ENCODE data around the gene ZFP64. TPM values are rescaled to one million over a fixed set of nuclear protein-coding genes. Genes with fewer than 3 reads are reported as not detected.

The ZFP64 gene
- total RNA-seq, 2 experiments from 2014 or later, result 10.0 to 16.7 TPM

- ChIA-PET POLR2A (interaction anchor here (0.6 to 0.7 kb wide), 2 partner anchors 15 to 19 kb away, joined by 3 to 5 read pairs; no protein-coding TSS in a partner anchor), CTCF (ENCODE audit: unreplicated experiment) (no interaction called here)
- intact Hi-C loops (cut with micrococcal nuclease; ENCODE audit: unreplicated experiment), result no loop called here
These were observed 15.6 kb upstream of the ZFP64 start for GRCh38 chr20:52207020-52207810.

GRCh38 chr20:52204136-52204535 is 12.6 kb upstream of the ZFP64 start:
- TF ChIP-seq, protein P1, sequence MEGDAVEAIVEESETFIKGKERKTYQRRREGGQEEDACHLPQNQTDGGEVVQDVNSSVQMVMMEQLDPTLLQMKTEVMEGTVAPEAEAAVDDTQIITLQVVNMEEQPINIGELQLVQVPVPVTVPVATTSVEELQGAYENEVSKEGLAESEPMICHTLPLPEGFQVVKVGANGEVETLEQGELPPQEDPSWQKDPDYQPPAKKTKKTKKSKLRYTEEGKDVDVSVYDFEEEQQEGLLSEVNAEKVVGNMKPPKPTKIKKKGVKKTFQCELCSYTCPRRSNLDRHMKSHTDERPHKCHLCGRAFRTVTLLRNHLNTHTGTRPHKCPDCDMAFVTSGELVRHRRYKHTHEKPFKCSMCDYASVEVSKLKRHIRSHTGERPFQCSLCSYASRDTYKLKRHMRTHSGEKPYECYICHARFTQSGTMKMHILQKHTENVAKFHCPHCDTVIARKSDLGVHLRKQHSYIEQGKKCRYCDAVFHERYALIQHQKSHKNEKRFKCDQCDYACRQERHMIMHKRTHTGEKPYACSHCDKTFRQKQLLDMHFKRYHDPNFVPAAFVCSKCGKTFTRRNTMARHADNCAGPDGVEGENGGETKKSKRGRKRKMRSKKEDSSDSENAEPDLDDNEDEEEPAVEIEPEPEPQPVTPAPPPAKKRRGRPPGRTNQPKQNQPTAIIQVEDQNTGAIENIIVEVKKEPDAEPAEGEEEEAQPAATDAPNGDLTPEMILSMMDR (conservative IDR thresholded peaks at IDR 0.05; ENCODE audit: low read length), result no peak
- no peak for TF ChIP-seq EZH2phosphoT487 (IDR thresholded peaks at IDR 0.05; ENCODE audit: borderline replicate concordance, low read depth, low read length)
- Histone ChIP-seq H3K4me3 (ENCODE audit: low read depth, low read length, poor library complexity, severe bottlenecking) (no peak overlapping the region), H3K36me3 (ENCODE audit: insufficient read depth, low read length) (no peaks in the 10 kb centered on the region), H3K79me2 (ENCODE audit: insufficient read depth, low read depth, low read length) (no peaks in the 10 kb centered on the region), H3K9me2 (ENCODE audit: insufficient read depth, low read length) (no peaks in the 10 kb centered on the region), H2AFZ (ENCODE audit: low read length) (peak overlapping the region; percentile 65; the same call in 1 of the 2 replicates), H3K4me1 (ENCODE audit: insufficient read depth, low read length, poor library complexity, severe bottlenecking) (no peaks in the 10 kb centered on the region), H3K9me3 (ENCODE audit: low read length) (no peaks in the 10 kb centered on the region), H3K27ac (ENCODE audit: low read depth, low read length, poor library complexity, severe bottlenecking) (no peak overlapping the region), H4K20me1 (ENCODE audit: insufficient read depth, low read length) (no peaks in the 10 kb centered on the region), H3K4me2 (ENCODE audit: low read length) (no peak overlapping the region)
- CTCF ChIA-PET (ENCODE audit: unreplicated experiment), result no interaction called here
- no TSS peak for BruUV-seq (replicated peaks)
- intact Hi-C loops (cut with micrococcal nuclease; ENCODE audit: unreplicated experiment), result no loop called here
- POLR2A ChIA-PET, result interaction anchor here (0.6 kb wide), 1 partner anchor 331 kb away, joined by 3 read pairs; no protein-coding TSS in a partner anchor
- DNase-seq (ENCODE audit: low spot score), result peak; percentile 5

More at GRCh38 chr20:52207020-52207810, 15.6 kb upstream of the ZFP64 start:
- no peak overlapping the region for H2AFZ ChIP-seq (ENCODE audit: low read length)
- no TSS peak for BruUV-seq (replicated peaks)
- no peaks in the 10 kb centered on the region for H3K4me1 ChIP-seq (ENCODE audit: insufficient read depth, low read length, poor library complexity, severe bottlenecking)
- no peaks in the 10 kb centered on the region for H3K9me3 ChIP-seq (ENCODE audit: low read length)
- H3K4me3 ChIP-seq (ENCODE audit: low read depth, low read length, poor library complexity, severe bottlenecking), result no peak overlapping the region
- TF ChIP-seq EZH2phosphoT487 (IDR thresholded peaks at IDR 0.05; ENCODE audit: borderline replicate concordance, low read depth, low read length), result no peak
- TF ChIP-seq, protein P1 (conservative IDR thresholded peaks at IDR 0.05; ENCODE audit: low read length), result no peak
- H3K9me2 ChIP-seq (ENCODE audit: insufficient read depth, low read length), result no peaks in the 10 kb centered on the region
- no peaks in the 10 kb centered on the region for H4K20me1 ChIP-seq (ENCODE audit: insufficient read depth, low read length)
- H3K79me2 ChIP-seq (ENCODE audit: insufficient read depth, low read depth, low read length), result no peaks in the 10 kb centered on the region
- H3K36me3 ChIP-seq (ENCODE audit: insufficient read depth, low read length), result no peaks in the 10 kb centered on the region
- DNase-seq (ENCODE audit: low spot score), result no peak
- no peak overlapping the region for H3K4me2 ChIP-seq (ENCODE audit: low read length)
- H3K27ac ChIP-seq (ENCODE audit: low read depth, low read length, poor library complexity, severe bottlenecking), result no peak overlapping the region

- no peak for TF ChIP-seq EZH2phosphoT487 (IDR thresholded peaks at IDR 0.05; ENCODE audit: borderline replicate concordance, low read depth, low read length)
- TF ChIP-seq, protein P1 (conservative IDR thresholded peaks at IDR 0.05; ENCODE audit: low read length), result no peak
- no peak overlapping the region for H2AFZ ChIP-seq (ENCODE audit: low read length)
- no peaks in the 10 kb centered on the region for H3K9me2 ChIP-seq (ENCODE audit: insufficient read depth, low read length)
- no peaks in the 10 kb centered on the region for H3K36me3 ChIP-seq (ENCODE audit: insufficient read depth, low read length)
- no peaks in the 10 kb centered on the region for H3K4me1 ChIP-seq (ENCODE audit: insufficient read depth, low read length, poor library complexity, severe bottlenecking)
- H3K27ac ChIP-seq (ENCODE audit: low read depth, low read length, poor library complexity, severe bottlenecking), result no peak overlapping the region
- H3K9me3 ChIP-seq (ENCODE audit: low read length), result no peaks in the 10 kb centered on the region
- intact Hi-C loops (cut with micrococcal nuclease; ENCODE audit: unreplicated experiment), result no loop called here
- ChIA-PET CTCF (ENCODE audit: unreplicated experiment) (no interaction called here), POLR2A (no interaction called here)
- no peaks in the 10 kb centered on the region for H4K20me1 ChIP-seq (ENCODE audit: insufficient read depth, low read length)
- H3K4me2 ChIP-seq (ENCODE audit: low read length), result no peak overlapping the region
- BruUV-seq (replicated peaks), result no TSS peak
- no peaks in the 10 kb centered on the region for H3K79me2 ChIP-seq (ENCODE audit: insufficient read depth, low read depth, low read length)
- H3K4me3 ChIP-seq (ENCODE audit: low read depth, low read length, poor library complexity, severe bottlenecking), result no peak overlapping the region
- no peak for DNase-seq (ENCODE audit: low spot score)
These were observed 9.8 kb upstream of the ZFP64 start for GRCh38 chr20:52201395-52201794.

Measured in OCI-LY7 (cell line).